LNCaP clone FGC (cell line): Measurements from ENCODE around the gene ROR2.

Source experiments
- DNase-seq: peaks from one replicate; pipeline ENCODE4 v3.0.0-alpha.2; 2011; ENCODE audit warnings: low read depth
- H3K4me3 ChIP-seq: 2 replicates; pipeline ENCODE4 v1.5.1; 2011; ENCODE audit warnings: mild to moderate bottlenecking, low read depth, low read length, control low read depth
- CTCF ChIP-seq: IDR thresholded peaks from 2 replicates; pipeline ENCODE4 v1.5.1; 2012; ENCODE audit warnings: mild to moderate bottlenecking; ENCODE audit not compliant: control insufficient read depth, insufficient read depth; ENCODE audit errors: extremely low read depth

ROR2 gene

GRCh38 chr9:91868732-91869391 is 81.2 kb downstream of the ROR2 start:
- TF ChIP-seq CTCF: no peak
- no peak overlapping the region for H3K4me3 ChIP-seq
- DNase-seq: no peak

GRCh38 chr9:91867740-91868139 is 82.3 kb downstream of the ROR2 start:
- TF ChIP-seq CTCF: no peak
- no peak for DNase-seq
- no peak overlapping the region for H3K4me3 ChIP-seq

- no peak overlapping the region for H3K4me3 ChIP-seq
- no peak for TF ChIP-seq CTCF
- DNase-seq: no peak
These were observed 85.0 kb downstream of the ROR2 start for GRCh38 chr9:91865041-91865440.

- H3K4me3 ChIP-seq: no peak overlapping the region
- no peak for DNase-seq
- TF ChIP-seq CTCF: no peak
These were observed 85.6 kb downstream of the ROR2 start for GRCh38 chr9:91864380-91864779.

- no peak for TF ChIP-seq CTCF
- DNase-seq: no peak
- H3K4me3 ChIP-seq: no peak overlapping the region
These were observed 86.6 kb downstream of the ROR2 start for GRCh38 chr9:91863469-91863868.

GRCh38 chr9:91858213-91859030 is 91.6 kb downstream of the ROR2 start:
- DNase-seq: no peak
- TF ChIP-seq CTCF: no peak

More at GRCh38 chr9:91858213-91859030, 91.6 kb downstream of the ROR2 start:
- no peak overlapping the region for H3K4me3 ChIP-seq
